Fibroblast of skin of left quadriceps (primary cell): ENCODE data around the gene ZNF487.
"Not testable (repeated sequence)": the region's sequence is repeated elsewhere in the genome, so short reads cannot be mapped to it uniquely, and the experiment has no call there.

Experiments
- DNase-seq, 2 experiments: peaks; one replicate each; pipeline ENCODE4 v3.0.0-alpha.2; 2013; ENCODE audit warnings: low read depth in 2 of 2

ZNF487 gene

GRCh38 chr10:43404704-43405084, 32.2 kb upstream of the ZNF487 start:
- DNase-seq = no peak

- peak in 1 of 2 experiments; percentile 13 for DNase-seq
These were observed 29.7 kb upstream of the ZNF487 start for GRCh38 chr10:43407148-43407575.

DNA sequence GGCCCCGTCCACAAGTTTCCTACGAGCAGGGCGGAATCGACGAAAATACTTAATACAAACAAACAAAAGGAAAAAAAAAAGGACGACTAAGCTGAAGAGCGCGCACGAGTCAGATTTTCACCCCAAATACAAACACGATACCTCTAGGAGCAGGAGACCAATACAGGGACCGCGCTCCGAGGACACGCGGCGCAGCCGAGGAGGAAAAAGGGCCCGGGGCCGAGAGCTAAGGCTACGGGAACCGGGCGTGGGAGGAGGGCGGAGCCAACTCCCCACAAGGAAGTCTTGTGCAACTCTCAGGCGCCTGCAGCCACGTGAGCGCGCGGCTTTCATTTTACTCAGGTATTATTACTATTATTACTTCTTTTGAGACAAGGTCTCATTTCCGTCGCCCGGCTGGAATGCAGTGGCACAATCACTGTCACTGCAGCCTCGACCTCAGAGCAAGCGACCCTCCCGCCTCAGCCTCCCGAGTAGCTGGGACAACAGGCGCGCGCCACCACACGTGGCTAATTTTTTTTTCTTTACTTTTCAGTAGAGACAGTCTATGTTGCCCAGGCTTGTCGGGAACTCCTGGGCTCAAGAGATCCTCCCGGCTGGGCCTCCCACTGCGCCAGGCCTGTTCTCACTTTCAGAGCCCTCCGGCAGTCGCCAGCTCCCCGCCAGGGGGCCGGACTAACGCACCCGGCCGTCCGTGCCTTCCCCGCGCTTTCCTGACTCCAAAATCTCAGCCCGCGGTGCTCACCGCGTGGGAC, 29.2 kb upstream of the ZNF487 start:
- peak; percentile 72 for DNase-seq

GRCh38 chr10:43408331-43408709, 28.6 kb upstream of the ZNF487 start:
- no peak for DNase-seq

DNA sequence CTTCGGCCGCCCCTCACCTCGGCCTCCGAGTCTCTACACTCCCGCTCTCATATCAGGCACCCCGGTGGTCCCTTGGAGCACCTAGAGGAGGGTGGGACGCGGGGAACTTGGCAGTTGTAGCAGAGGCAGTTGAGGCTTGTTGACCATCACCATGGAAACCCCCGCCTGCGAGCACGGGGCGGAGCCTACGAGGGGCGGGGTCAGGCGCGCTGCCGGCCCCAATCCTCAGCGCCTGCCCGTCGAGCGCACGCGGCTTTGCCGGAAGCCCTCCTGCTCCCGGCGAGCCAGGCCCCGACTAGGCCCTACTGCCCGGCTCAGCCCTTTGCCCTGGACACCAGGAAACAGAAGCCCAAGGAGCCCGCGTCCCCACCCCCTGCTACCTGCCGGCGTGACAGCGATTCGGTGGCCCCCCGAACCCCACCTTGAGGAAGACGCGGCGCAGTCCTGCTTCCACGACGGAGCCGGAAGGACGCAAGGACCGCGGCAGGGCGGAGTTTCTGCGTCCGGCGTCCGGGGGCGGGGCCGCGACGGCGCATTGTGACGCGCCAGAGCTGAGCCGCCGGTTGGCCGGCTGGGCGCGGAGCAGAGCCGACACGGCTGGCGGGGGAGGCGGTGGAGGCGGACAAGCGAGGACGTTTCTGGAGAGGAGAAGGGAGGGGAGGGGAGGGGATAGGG, 28.1 kb upstream of the ZNF487 start, which contains the start of gene HNRNPF:
TSS of gene HNRNPF (minus strand) at position 477 of the 675 bp plus-strand sequence. CDS start 21,302 bp downstream, outside the sequence.
- peak; percentile 89 to 91 for DNase-seq

DNA sequence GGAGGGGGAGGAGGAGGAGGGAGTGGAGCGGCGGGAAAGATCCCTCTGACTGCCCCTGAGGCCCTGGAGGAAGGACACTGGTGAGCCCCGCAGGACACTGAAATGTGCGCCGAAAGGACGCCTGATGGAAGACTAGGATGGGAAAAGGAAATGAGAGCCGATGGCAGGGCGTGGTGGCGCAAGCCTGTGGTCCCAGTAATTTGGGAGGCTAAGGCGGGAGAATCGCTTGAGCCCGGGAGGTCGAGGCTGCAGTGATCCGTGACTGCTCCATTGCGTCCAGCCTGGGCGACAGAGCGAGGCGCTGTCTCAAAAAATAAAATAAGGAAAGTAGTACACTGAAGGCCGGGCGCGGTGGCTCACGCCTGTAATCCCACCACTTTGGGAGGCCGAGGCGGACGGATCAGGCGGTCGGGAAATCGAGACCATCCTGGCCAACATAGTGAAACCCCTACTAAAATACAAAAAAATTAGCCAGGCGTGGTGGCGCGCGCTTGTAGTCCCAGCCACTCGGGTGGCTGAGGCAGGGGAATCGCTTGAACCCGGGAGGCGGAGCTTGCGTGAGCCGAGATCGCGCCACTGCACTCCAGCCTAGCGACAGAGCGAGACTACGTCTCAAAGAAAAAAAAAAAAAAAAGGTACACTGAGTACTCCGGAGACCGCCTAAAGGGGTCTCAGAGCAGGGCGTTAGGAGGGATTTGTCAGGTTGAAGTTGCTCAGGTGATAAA, 27.4 kb upstream of the ZNF487 start:
- DNase-seq = no peak

DNA sequence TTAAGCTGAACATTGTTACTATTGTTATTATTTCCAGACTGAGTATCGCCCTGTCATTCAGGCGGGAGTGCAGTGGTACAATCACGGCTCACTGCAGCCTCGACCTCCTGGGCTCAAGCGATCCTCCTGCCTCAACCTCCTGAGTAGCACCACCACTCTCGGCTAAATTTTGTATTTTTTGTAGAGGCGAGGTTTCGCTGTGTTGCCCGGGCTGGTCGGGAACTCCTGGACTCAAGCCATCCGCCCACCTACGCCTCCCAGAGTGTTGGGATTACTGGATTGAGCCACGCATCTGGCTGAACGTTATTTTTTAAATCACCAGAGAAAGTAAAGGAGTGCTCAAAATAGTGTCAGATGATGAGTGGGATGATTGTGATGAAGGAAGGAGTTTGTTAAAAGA, 26.6 kb upstream of the ZNF487 start:
- no peak for DNase-seq

DNA sequence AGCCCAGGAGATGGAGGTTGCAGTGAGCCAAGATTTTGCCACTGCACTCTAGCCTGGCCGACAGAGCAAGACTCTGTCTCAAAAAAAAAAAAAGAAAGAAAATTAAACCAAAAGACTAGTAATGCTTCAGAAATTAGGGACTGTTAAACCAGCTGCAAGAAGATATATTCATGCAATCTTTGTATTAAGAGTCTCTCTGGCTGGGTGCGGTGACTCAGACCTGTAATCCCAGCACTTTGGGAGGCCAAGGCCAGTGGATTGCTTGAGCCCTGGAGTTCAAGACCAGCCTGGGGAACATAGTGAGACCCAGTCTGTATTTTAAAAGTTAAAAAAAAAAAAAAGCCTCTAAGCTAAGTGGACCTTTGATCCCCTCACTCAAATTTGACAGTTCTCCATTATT, 25.4 kb upstream of the ZNF487 start:
- no peak for DNase-seq

DNA sequence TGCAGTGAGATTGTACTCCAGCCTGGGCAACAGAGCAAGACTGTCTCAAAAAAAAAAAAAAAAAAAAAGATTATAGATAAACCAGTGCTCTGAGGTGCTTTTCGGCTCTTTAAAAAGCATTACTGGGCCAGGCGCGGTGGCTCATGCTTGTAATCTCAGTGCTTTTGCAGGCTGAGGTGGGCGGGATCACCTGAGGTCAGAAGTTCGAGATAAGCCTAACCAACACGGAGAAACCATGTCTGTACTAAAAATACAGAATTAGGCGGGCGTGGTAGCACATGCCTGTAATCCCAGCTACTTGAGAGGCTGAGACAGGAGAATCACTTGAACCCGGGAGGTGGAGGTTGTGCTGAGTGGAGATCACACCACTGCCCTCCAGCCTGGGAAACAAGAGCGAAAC, 21.4 kb upstream of the ZNF487 start:
- DNase-seq = no peak

- DNase-seq = no peak
These were observed 18.8 kb upstream of the ZNF487 start for GRCh38 chr10:43417950-43418768.

GRCh38 chr10:43419997-43420368, 16.9 kb upstream of the ZNF487 start:
- DNase-seq = no peak

DNA sequence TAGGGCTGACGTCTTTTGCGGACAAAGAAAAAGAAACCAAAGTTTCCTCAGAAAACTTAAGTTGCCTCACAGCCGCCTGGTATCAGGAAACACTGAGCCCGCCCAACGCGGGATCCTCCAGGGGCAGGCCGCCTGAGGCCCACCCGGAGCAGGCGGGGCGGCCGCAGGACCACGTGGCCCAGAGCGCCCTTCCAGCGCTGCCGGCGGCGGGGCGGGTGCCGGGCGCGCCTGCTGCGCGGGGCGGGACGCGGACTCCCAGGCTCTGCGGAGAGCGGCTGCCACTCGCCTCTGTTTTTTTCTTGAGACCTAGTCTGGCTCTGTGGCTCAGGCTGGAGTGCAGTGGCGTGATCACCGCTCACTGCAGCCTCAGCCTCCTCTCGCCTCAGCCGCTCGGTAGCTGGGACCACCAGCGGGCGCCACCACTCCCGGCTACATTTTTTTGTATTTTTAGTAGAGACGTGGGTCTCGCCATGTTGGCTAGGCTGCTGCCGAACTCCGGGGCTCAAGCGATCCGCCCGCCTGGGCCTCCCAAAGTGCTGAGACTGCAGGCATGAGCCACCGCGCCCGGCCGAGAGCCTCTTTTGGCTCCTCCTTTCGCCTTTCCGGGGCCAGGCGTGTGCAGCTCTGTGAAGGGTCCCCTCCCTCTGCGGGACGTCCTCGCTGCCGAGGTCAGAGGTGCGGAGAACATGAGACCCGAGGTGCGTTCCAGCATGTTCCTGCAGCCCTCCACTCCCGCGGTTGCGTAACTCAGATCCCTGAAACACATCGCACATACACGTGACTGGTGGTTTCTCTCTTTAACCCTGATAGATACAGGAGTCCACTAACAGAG, 16.3 kb upstream of the ZNF487 start:
- DNase-seq = peak; percentile 76 to 77

- DNase-seq = no peak
These were observed 15.8 kb upstream of the ZNF487 start for GRCh38 chr10:43421201-43421507.

- no peak for DNase-seq
These were observed 15.4 kb upstream of the ZNF487 start for GRCh38 chr10:43421519-43421918.

DNA sequence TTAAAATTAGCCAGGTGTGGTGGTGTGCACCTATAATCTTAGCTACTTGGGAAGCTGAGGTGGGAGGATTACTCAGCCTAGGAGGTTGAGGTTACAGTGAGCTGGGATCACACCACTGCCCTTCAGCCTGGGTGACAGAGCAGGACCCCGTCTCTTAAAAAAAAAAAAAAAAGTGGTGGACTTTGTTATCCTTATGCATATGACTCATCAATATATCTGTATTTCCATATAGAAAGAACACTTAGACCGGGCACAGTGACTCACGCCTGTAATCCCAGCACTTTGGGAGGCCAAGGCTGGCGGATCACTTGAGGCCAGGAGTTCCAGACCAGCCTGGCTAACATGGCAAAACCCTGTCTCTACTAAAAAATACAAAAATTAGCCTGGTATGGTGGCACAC, 15.0 kb upstream of the ZNF487 start:
- DNase-seq = not testable (repeated sequence)

DNA sequence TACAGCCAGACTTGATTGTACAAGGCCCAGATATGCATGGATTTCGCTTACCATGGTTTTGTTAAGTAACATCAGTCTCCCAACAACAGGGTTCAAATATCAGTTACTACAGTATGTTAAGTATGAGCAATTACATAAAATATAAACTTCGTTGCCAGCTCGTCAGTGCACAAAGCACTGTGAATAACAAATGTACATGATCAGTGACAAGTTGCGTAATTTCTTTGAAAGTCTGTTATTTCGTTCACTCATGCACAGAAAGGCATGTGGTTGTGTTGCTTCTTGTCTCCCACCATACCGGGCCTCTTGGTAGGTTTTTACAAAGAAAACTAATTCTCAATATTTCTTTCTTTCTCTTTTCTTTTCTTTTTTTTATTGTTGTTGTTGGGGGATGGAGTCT, 12.5 kb upstream of the ZNF487 start:
- DNase-seq = no peak

DNA sequence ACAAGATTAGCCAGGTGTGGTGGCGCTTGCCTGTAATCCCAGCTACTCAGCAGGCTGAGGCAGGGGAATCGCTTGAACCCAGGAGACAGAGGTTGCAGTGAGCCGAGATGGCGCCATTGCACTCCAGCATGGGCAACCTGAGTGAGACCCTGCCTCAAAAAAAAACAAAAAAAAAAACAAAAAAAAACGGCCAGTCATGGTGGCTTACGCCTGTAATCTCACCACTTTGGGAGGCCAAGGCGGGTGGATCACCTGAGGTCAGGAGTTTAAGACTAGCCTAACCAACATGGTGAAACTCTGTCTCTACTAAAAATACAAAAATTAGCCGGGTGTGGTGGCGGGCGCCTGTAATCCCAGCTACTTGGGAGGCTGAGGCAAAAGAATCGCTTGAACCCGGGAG, 10.4 kb upstream of the ZNF487 start:
- not testable (repeated sequence) for DNase-seq

DNA sequence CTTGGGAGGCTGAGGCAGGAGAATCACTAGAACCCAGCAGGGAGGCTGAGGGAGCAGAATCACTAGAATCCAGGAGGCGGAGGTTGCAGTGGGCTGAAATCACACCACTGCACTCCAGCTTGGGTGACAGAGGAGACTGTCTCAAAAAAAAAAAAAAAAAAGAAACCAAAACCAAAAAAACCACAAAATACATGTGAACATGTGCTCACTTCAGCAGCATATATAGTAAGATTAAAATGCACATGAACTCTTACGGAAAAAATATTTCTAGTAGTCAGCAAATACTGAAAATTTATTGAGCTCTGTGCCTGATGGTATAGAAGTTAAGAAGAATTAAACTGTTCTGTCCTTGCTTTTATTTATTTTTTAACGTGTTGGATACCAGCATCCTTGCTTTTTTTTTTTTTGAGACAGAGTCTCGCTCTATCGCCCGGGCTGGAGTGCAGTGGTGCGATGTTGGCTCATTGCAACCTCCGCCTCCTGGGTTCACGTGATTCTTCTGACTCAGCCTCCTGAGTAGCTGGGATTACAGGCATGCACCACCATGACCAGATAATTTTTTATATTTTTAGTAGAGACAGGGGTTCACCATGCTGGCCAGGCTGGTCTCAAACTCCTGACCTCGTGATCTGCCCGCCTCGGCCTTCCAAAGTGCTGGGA, 9.6 kb upstream of the ZNF487 start:
- no peak for DNase-seq

- no peak for DNase-seq
These were observed 5.8 kb upstream of the ZNF487 start for GRCh38 chr10:43430926-43431663.
